GM12874 (cell line): ENCODE measurements around the gene TP53.

ENCODE experiments used
- TF ChIP-seq, protein P1 (sequence below): IDR thresholded peaks from 2 replicates; pipeline ENCODE4 v1.5.1; 2011; ENCODE audit warnings: low read depth, mild to moderate bottlenecking, control low read depth, low read length, moderate library complexity; ENCODE audit not compliant: insufficient read depth

The TP53 gene

GRCh38 chr17:7711051-7711755 lies 23.9 kb upstream of the TP53 start:
- TF ChIP-seq, protein P1, sequence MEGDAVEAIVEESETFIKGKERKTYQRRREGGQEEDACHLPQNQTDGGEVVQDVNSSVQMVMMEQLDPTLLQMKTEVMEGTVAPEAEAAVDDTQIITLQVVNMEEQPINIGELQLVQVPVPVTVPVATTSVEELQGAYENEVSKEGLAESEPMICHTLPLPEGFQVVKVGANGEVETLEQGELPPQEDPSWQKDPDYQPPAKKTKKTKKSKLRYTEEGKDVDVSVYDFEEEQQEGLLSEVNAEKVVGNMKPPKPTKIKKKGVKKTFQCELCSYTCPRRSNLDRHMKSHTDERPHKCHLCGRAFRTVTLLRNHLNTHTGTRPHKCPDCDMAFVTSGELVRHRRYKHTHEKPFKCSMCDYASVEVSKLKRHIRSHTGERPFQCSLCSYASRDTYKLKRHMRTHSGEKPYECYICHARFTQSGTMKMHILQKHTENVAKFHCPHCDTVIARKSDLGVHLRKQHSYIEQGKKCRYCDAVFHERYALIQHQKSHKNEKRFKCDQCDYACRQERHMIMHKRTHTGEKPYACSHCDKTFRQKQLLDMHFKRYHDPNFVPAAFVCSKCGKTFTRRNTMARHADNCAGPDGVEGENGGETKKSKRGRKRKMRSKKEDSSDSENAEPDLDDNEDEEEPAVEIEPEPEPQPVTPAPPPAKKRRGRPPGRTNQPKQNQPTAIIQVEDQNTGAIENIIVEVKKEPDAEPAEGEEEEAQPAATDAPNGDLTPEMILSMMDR = peak; percentile 38; the same call in 1 of the 2 replicates

DNA sequence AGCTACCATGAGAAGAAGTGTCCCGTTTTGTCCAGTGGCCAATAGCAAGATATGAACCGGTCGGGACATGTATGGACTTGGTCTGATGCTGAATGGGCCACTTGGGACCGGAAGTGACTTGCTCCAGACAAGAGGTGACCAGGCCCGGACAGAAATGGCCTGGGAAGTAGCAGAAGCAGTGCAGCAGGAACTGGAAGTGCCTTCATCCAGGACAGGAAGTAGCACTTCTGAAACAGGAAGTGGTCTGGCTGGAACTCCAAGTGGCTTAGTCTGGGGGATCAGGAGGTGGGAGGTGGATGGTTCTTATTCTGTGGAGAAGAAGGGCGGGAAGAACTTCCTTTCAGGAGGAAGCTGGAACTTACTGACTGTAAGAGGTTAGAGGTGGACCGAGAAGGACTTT lies 23.0 kb upstream of the TP53 start:
- TF ChIP-seq, protein P1 = no peak

- TF ChIP-seq, protein P1 = no peak
Measured at GRCh38 chr17:7709031-7709430, 21.7 kb upstream of the TP53 start.

DNA sequence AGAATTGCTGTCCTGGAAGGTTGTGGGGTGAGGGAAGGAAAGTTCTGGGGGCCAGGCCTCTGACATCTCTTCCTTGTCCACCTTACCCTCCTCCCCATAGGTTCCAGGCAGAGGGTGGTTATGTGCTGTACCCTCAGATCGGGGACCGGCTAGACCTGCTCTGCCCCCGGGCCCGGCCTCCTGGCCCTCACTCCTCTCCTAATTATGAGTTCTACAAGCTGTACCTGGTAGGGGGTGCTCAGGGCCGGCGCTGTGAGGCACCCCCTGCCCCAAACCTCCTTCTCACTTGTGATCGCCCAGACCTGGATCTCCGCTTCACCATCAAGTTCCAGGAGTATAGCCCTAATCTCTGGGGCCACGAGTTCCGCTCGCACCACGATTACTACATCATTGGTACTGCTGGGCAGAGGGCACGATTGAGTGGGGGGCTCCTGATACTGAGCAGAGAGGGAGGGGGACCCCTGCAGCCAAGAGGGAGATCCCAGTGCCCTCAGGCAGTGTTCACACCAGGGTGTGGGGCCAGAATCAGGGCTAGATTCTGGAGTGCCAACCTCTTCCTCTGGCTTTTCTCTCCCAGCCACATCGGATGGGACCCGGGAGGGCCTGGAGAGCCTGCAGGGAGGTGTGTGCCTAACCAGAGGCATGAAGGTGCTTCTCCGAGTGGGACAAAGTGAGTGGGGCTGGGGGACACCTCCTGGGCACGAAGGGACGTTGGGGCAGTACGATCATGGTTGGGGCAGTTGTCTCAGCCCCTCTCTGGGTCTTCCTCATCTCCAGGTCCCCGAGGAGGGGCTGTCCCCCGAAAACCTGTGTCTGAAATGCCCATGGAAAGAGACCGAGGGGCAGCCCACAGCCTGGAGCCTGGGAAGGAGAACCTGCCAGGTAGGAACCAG lies 20.8 kb upstream of the TP53 start:
- TF ChIP-seq, protein P1 = no peak

DNA sequence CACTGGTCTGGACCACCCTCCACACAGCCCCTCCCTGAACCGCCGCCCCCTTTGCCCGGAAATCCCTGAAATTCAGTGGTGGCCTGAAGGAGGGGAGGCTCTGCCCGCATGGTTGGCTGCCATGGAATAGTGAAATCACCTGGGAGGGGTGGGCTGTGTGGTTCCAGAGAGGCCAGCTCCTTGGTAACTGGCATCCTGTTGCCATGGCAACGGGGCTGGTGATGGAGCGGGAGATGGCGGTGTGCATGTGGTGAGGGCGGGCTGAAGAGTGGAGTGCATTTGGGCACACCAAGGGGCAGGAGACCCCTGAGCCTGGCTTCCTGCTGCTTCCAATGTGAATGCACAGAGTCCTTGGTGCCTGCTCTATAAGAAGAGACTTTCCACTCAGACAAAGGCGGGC lies 20.2 kb upstream of the TP53 start:
- TF ChIP-seq, protein P1 = no peak

GRCh38 chr17:7706631-7707354 lies 19.5 kb upstream of the TP53 start:
- TF ChIP-seq, protein P1 = no peak
